ENCODE data around the gene RFX7.

Gene RFX7

GRCh38 chr15:56056626-56057025 lies 187.1 kb downstream of the RFX7 start:
- no peak for DNase-seq (ENCODE audit: insufficient read length)
- FAIRE-seq: no peak
- TF ChIP-seq TAF1 (IDR thresholded peaks at IDR 0.05; ENCODE audit: borderline replicate concordance, low read depth, low read length) (no peak), POLR2A (IDR thresholded peaks at IDR 0.05; ENCODE audit: low read depth, low read length) (no peak), POLR2AphosphoS5 (IDR thresholded peaks at IDR 0.05; ENCODE audit: low read depth, low read length) (no peak)

- no peak for DNase-seq (ENCODE audit: insufficient read length)
- TF ChIP-seq POLR2AphosphoS5 (IDR thresholded peaks at IDR 0.05; ENCODE audit: low read depth, low read length) (no peak), POLR2A (IDR thresholded peaks at IDR 0.05; ENCODE audit: low read depth, low read length) (no peak), TAF1 (IDR thresholded peaks at IDR 0.05; ENCODE audit: borderline replicate concordance, low read depth, low read length) (no peak)
- FAIRE-seq: no peak
Observed at GRCh38 chr15:56053046-56053400, 190.7 kb downstream of the RFX7 start.

GRCh38 chr15:56052395-56053045 lies 191.2 kb downstream of the RFX7 start:
- TF ChIP-seq POLR2A (IDR thresholded peaks at IDR 0.05; ENCODE audit: low read depth, low read length): no peak
- TF ChIP-seq POLR2AphosphoS5 (IDR thresholded peaks at IDR 0.05; ENCODE audit: low read depth, low read length): no peak
- no peak for TF ChIP-seq TAF1 (IDR thresholded peaks at IDR 0.05; ENCODE audit: borderline replicate concordance, low read depth, low read length)
- DNase-seq (ENCODE audit: insufficient read length) (peak; percentile 15), FAIRE-seq (peak; percentile 69)

GRCh38 chr15:56051676-56052075 lies 192.0 kb downstream of the RFX7 start:
- DNase-seq (ENCODE audit: insufficient read length): no peak
- no peak for FAIRE-seq
- TF ChIP-seq POLR2AphosphoS5 (IDR thresholded peaks at IDR 0.05; ENCODE audit: low read depth, low read length) (no peak), TAF1 (IDR thresholded peaks at IDR 0.05; ENCODE audit: borderline replicate concordance, low read depth, low read length) (no peak), POLR2A (IDR thresholded peaks at IDR 0.05; ENCODE audit: low read depth, low read length) (no peak)

GRCh38 chr15:56049577-56049976 lies 194.1 kb downstream of the RFX7 start:
- no peak for FAIRE-seq
- TF ChIP-seq POLR2A (IDR thresholded peaks at IDR 0.05; ENCODE audit: low read depth, low read length) (no peak), TAF1 (IDR thresholded peaks at IDR 0.05; ENCODE audit: borderline replicate concordance, low read depth, low read length) (no peak), POLR2AphosphoS5 (IDR thresholded peaks at IDR 0.05; ENCODE audit: low read depth, low read length) (no peak)
- no peak for DNase-seq (ENCODE audit: insufficient read length)

GRCh38 chr15:56047354-56047753 lies 196.3 kb downstream of the RFX7 start:
- DNase-seq (ENCODE audit: insufficient read length) (no peak), FAIRE-seq (no peak)
- no peak for TF ChIP-seq POLR2AphosphoS5 (IDR thresholded peaks at IDR 0.05; ENCODE audit: low read depth, low read length)
- TF ChIP-seq POLR2A (IDR thresholded peaks at IDR 0.05; ENCODE audit: low read depth, low read length): no peak
- TF ChIP-seq TAF1 (IDR thresholded peaks at IDR 0.05; ENCODE audit: borderline replicate concordance, low read depth, low read length): no peak

GRCh38 chr15:56045068-56045748 lies 198.5 kb downstream of the RFX7 start:
- TF ChIP-seq TAF1 (IDR thresholded peaks at IDR 0.05; ENCODE audit: borderline replicate concordance, low read depth, low read length): no peak
- TF ChIP-seq POLR2A (IDR thresholded peaks at IDR 0.05; ENCODE audit: low read depth, low read length): no peak
- no peak for TF ChIP-seq POLR2AphosphoS5 (IDR thresholded peaks at IDR 0.05; ENCODE audit: low read depth, low read length)
- no peak for DNase-seq (ENCODE audit: insufficient read length)
- no peak for FAIRE-seq

GRCh38 chr15:56042982-56043980 lies 200.4 kb downstream of the RFX7 start:
- TF ChIP-seq TAF1 (IDR thresholded peaks at IDR 0.05; ENCODE audit: borderline replicate concordance, low read depth, low read length): no peak
- TF ChIP-seq POLR2AphosphoS5 (IDR thresholded peaks at IDR 0.05; ENCODE audit: low read depth, low read length): no peak
- no peak for TF ChIP-seq POLR2A (IDR thresholded peaks at IDR 0.05; ENCODE audit: low read depth, low read length)
- no peak for FAIRE-seq
- DNase-seq (ENCODE audit: insufficient read length): no peak

- DNase-seq (ENCODE audit: insufficient read length): no peak
- TF ChIP-seq POLR2A (IDR thresholded peaks at IDR 0.05; ENCODE audit: low read depth, low read length) (no peak), POLR2AphosphoS5 (IDR thresholded peaks at IDR 0.05; ENCODE audit: low read depth, low read length) (no peak), TAF1 (IDR thresholded peaks at IDR 0.05; ENCODE audit: borderline replicate concordance, low read depth, low read length) (no peak)
- no peak for FAIRE-seq
Observed at GRCh38 chr15:56042498-56042897, 201.2 kb downstream of the RFX7 start.

GRCh38 chr15:56042031-56042430 lies 201.6 kb downstream of the RFX7 start:
- TF ChIP-seq POLR2AphosphoS5 (IDR thresholded peaks at IDR 0.05; ENCODE audit: low read depth, low read length) (no peak), TAF1 (IDR thresholded peaks at IDR 0.05; ENCODE audit: borderline replicate concordance, low read depth, low read length) (no peak), POLR2A (IDR thresholded peaks at IDR 0.05; ENCODE audit: low read depth, low read length) (no peak)
- FAIRE-seq: no peak
- no peak for DNase-seq (ENCODE audit: insufficient read length)

Data from GM12892 (cell line).